ENCODE measurements around the gene CANT1. TPM values are rescaled to one million over a fixed set of nuclear protein-coding genes. Genes with fewer than 3 reads are reported as not detected.

Gene CANT1
- total RNA-seq (2022; extraction: Qiagen RNA extraction), result 77.2 to 92.2 TPM (median 83.8 TPM) in 5 replicates

DNA sequence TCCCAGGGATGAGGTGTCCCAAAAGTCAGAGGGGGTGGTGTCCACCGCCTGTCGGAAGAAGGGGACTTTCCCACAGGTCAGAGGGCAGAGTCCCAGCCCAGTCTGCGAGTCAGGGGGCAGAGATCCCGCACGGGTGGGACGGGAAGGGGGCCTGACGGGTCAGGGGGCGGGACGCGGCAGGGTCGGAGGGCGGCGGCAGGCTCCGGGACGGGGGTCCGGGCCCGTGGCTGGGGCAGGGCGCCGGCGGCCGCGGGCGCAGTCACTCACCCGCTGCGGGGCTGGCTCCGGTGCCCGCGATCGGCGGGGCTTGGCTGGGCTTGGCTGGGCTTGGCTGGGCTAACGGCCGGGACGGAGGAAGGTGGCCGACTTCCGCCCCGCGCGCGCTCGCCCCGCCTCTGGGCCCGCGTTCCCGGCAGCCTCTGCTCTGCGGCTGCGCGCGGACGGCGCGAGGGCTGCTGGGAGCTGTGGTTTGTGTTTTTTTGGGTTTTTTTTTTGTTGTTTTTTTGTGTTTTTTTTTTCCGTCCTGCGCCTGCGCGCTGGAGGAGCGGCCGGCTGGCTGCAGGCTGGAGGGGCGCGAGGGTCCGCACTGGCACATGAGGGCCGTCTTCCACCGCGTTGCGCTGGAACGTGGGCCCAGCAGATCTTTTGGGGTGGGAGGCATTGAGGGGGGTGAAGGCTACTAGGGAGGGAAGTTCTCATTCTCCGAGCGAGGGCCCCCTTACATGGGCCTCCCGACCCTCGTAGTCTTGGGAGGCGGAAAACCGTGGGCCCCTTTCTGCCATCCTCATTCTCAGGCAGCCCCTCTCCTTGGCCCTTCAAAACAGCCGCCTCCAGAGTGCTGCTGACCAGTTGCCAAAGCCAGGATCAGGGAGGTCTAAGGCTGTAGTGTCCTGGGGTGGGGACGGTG is at the start of gene CANT1:
Gene CANT1 (minus strand): TSS at position 368 of the 907 bp plus-strand sequence. CDS start 12,142 bp downstream, outside the sequence.

DNA sequence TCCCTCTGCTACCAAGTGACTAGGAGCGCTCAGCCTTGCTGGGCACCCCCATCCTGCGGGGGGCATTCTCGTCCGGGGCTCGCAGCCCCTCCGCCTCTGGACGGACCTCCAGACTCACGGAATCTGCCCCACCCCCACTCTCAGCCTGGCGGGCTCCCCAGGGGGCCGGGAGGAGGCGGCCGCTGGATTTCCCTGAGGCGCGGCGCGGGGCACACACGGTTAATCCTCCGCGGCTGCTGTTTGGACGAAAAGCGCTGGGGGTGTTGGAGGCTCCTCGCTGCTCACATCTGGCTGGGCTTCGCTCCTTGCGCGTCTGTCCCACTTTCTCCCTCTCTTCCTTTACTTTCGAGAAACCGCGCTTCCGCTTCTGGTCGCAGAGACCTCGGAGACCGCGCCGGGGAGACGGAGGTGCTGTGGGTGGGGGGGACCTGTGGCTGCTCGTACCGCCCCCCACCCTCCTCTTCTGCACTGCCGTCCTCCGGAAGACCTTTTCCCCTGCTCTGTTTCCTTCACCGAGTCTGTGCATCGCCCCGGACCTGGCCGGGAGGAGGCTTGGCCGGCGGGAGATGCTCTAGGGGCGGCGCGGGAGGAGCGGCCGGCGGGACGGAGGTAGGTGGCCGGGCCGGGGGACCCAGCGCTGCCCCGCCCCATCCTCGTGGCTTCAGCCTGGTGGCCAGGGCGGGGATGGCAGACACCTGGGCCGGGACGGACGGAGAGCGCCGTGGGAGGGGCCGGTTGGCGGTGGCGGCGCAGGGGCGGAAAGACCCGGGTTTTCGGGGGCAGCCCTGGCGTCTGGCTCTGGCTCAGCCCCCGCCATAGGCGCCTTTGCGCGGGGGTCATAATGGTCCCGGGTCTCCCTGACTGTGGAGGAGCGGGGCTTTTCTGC is 14.6 kb upstream of the CANT1 start, which contains the start of gene C1QTNF1:
Gene C1QTNF1 (plus strand): TSS at position 284 of the 886 bp plus-strand sequence. CDS start 19,800 bp downstream, outside the sequence.

DNA sequence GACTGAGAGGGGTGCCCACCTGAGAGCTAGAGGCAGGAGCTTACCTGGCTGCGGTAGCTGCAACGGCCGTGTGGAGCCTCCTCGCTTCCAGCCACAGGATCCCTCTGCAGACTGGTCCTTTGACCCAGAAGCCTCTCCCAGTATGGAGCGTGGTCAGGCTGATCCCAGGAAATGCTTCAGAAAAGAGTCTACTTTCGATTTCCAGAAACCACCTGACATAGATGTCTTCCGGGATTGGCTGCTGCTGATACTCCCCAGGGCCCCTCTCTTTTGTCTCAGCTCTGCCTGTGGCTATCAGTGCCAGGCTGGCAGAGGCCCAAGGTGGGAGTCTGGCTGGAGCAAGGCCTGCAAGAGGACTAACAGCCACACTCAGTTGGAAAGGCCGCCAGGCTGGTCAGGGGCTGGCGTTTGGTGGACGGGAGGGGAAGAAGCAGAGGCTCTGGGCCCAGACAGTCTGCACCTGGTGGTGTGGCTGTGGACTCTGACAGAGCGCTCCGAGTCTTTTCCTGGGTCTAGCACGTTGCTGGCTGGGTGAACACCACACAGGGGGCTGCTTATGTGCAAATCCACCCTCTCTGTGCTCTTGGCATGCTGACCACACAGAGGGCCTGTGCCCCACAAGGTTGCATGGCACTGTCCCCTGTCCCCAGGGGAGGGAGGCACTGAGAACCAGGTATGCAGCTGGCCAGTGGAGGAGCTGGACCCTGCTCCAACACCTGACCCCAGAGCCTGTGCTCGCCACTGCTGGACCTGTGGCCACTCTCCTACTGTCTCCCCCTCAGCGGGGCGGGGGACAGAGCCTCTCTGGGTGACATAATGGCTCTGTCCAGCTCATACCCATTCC is 29.6 kb downstream of the CANT1 start, which contains the start of gene LGALS3BP:
Gene LGALS3BP (minus strand): TSS at position 144 of the 844 bp plus-strand sequence. CDS start 2,732 bp downstream, outside the sequence.

Other genes starting within 250 kb of the CANT1 start
- 59.8 to 87.9 TPM (median 64.0 TPM) in 5 replicates for gene CYTH1, start 227.5 kb downstream of the CANT1 start, total RNA-seq (2022; extraction: Qiagen RNA extraction)
- gene USP36, start 168.9 kb downstream of the CANT1 start, total RNA-seq (2022; extraction: Qiagen RNA extraction), result 52.6 to 60.5 TPM (median 55.6 TPM) in 5 replicates
- 0.37 to 0.44 TPM (median 0.41 TPM) in 5 replicates for gene CEP295NL, start 106.6 kb downstream of the CANT1 start, total RNA-seq (2022; extraction: Qiagen RNA extraction)
- gene TIMP2, start 84.4 kb downstream of the CANT1 start, total RNA-seq (2022; extraction: Qiagen RNA extraction), result 190 to 245 TPM (median 225 TPM) in 5 replicates
- 67.1 to 87.7 TPM (median 79.2 TPM) in 5 replicates for gene LGALS3BP, start 29.8 kb downstream of the CANT1 start, total RNA-seq (2022; extraction: Qiagen RNA extraction)
- gene C1QTNF1, start 14.4 kb upstream of the CANT1 start, total RNA-seq (2022; extraction: Qiagen RNA extraction), result 45.9 to 57.7 TPM (median 49.2 TPM) in 5 replicates
- 12.5 to 17.9 TPM (median 15.1 TPM) in 5 replicates for gene ENGASE, start 65.1 kb upstream of the CANT1 start, total RNA-seq (2022; extraction: Qiagen RNA extraction)

All from A549 treated with Hydrocortisone at 1 μM for 4 hours (cell line).